GM23338 (cell line): Measurements from ENCODE around the gene GLS. TPM values are rescaled to one million over a fixed set of nuclear protein-coding genes. Genes with fewer than 3 reads are reported as not detected.

ENCODE experiments used
- ATAC-seq: fragments of 200-7000 bp; cut with Tn5 transposase; 3 replicates; pipeline ENCODE4 v1.9.1; 2020
- DNase-seq: peaks from one replicate; pipeline ENCODE4 v3.0.0-alpha.2; 2015; ENCODE audit warnings: low spot score
- H2AFZ ChIP-seq: fragments of 200-600 bp; sonication (generic); 2 replicates; pipeline ENCODE4 v1.8.0; 2016; ENCODE audit warnings: antibody characterized with exemption, mild to moderate bottlenecking, moderate library complexity
- H3F3A ChIP-seq: fragments of 200-600 bp; sonication (generic); replicated peaks from 2 replicates; pipeline ENCODE4 v1.8.0; 2017; ENCODE audit warnings: antibody characterized with exemption, mixed run types, low read depth
- H3K27ac ChIP-seq: fragments of 200-600 bp; sonication (generic); 2 replicates; pipeline ENCODE4 v1.6.1; 2016; ENCODE audit warnings: low read depth
- H3K27me3 ChIP-seq: fragments of 200-600 bp; sonication (generic); 2 replicates; pipeline ENCODE4 v1.8.0; 2016; ENCODE audit warnings: mild to moderate bottlenecking, mixed run types, moderate library complexity; ENCODE audit not compliant: insufficient read depth
- H3K36me3 ChIP-seq: fragments of 200-600 bp; sonication (generic); 2 replicates; pipeline ENCODE4 v1.8.0; 2016; ENCODE audit warnings: mild to moderate bottlenecking; ENCODE audit not compliant: insufficient read depth
- H3K4me1 ChIP-seq: fragments of 200-600 bp; sonication (generic); 2 replicates; pipeline ENCODE4 v1.8.0; 2016; ENCODE audit warnings: mild to moderate bottlenecking, moderate library complexity; ENCODE audit not compliant: insufficient read depth
- H3K4me2 ChIP-seq: fragments of 200-600 bp; sonication (generic); 2 replicates; pipeline ENCODE4 v1.7.1; 2017; ENCODE audit warnings: mixed run types
- H3K4me3 ChIP-seq: fragments of 200-600 bp; sonication (generic); 2 replicates; pipeline ENCODE4 v1.6.1; 2016; ENCODE audit warnings: mixed run types
- H3K79me2 ChIP-seq: fragments of 200-600 bp; sonication (generic); replicated peaks from 2 replicates; pipeline ENCODE4 v1.8.0; 2017; ENCODE audit warnings: mild to moderate bottlenecking; ENCODE audit not compliant: insufficient read depth
- H3K9me2 ChIP-seq: fragments of 200-600 bp; sonication (generic); 2 replicates; pipeline ENCODE4 v1.8.0; 2017; ENCODE audit not compliant: insufficient read depth
- H4K20me1 ChIP-seq: fragments of 200-600 bp; sonication (generic); replicated peaks from 2 replicates; pipeline ENCODE4 v1.8.0; 2017; ENCODE audit warnings: mild to moderate bottlenecking; ENCODE audit not compliant: insufficient read depth
- H3K27ac Mint-ChIP-seq: 2 replicates; pipeline ENCODE4 v1.8.0; 2020; ENCODE audit warnings: inconsistent platforms, mild to moderate bottlenecking, moderate library complexity, mixed read lengths
- H3K27me3 Mint-ChIP-seq: 3 replicates; pipeline ENCODE4 v1.8.0; 2022; ENCODE audit warnings: low read depth, mild to moderate bottlenecking, moderate library complexity, mixed read lengths, inconsistent platforms; ENCODE audit not compliant: insufficient read depth, poor library complexity
- H3K36me3 Mint-ChIP-seq: 3 replicates; pipeline ENCODE4 v1.8.0; 2021; ENCODE audit warnings: low read depth, mild to moderate bottlenecking, inconsistent platforms, moderate library complexity, mixed read lengths
- H3K4me1 Mint-ChIP-seq: 3 replicates; pipeline ENCODE4 v1.8.0; 2020; ENCODE audit warnings: mild to moderate bottlenecking, inconsistent platforms, mixed read lengths
- H3K4me3 Mint-ChIP-seq: 3 replicates; pipeline ENCODE4 v1.8.0; 2021; ENCODE audit warnings: moderate library complexity, mild to moderate bottlenecking, inconsistent platforms, mixed read lengths
- H3K9me3 Mint-ChIP-seq: 3 replicates; pipeline ENCODE4 v1.8.0; 2020; ENCODE audit warnings: moderate library complexity, mild to moderate bottlenecking, inconsistent platforms, mixed read lengths
- CREB1 ChIP-seq: fragments of 250-450 bp; sonication (Bioruptor Pico); IDR thresholded peaks from 2 replicates; pipeline ENCODE4 v1.5.0; 2020; ENCODE audit warnings: low read depth, mild to moderate bottlenecking, moderate library complexity
- EZH2 ChIP-seq: fragments of 200-600 bp; sonication (generic); IDR thresholded peaks from one replicate; pipeline ENCODE4 v1.8.0; 2017; ENCODE audit warnings: antibody characterized with exemption, mild to moderate bottlenecking, low read depth; ENCODE audit not compliant: unreplicated experiment
- EZH2phosphoT487 ChIP-seq: fragments of 200-600 bp; sonication (generic); IDR thresholded peaks from one replicate; pipeline ENCODE4 v1.8.1; 2018; ENCODE audit warnings: antibody characterized with exemption; ENCODE audit not compliant: unreplicated experiment
- JUNB ChIP-seq: IDR thresholded peaks from one replicate; pipeline ENCODE4 v1.6.1; 2016; ENCODE audit warnings: antibody characterized with exemption; ENCODE audit not compliant: unreplicated experiment
- NANOG ChIP-seq: IDR thresholded peaks from 2 replicates; pipeline ENCODE4 v1.6.1; 2016; ENCODE audit warnings: antibody characterized with exemption, borderline replicate concordance
- POLR2AphosphoS5 ChIP-seq: IDR thresholded peaks from 2 replicates; pipeline ENCODE4 v1.6.1; 2016; ENCODE audit warnings: antibody characterized with exemption, low read depth
- REST ChIP-seq: IDR thresholded peaks from one replicate; pipeline ENCODE4 v1.6.1; 2018; ENCODE audit warnings: antibody characterized with exemption; ENCODE audit not compliant: unreplicated experiment
- STAT1 ChIP-seq: IDR thresholded peaks from one replicate; pipeline ENCODE4 v1.6.1; 2016; ENCODE audit warnings: antibody characterized with exemption; ENCODE audit not compliant: unreplicated experiment
- ZNF114 ChIP-seq: fragments of 250-450 bp; sonication (Bioruptor Pico); IDR thresholded peaks from 2 replicates; pipeline ENCODE4 v1.5.0; 2020; ENCODE audit warnings: mild to moderate bottlenecking, moderate library complexity
- ZNF331 ChIP-seq: fragments of 250-450 bp; sonication (Bioruptor Pico); IDR thresholded peaks from 2 replicates; pipeline ENCODE4 v1.5.0; 2020; ENCODE audit warnings: low read depth, mild to moderate bottlenecking, moderate library complexity
- polyA plus RNA-seq: library from polyadenylated mRNA; unstranded; fragments of >200 nt; fragmentation: Nextera tagmentation; extraction: Ambion mirVana; gene quantifications from 2 replicates; pipeline ENCODE4 v1.2.1, GENCODE V29; 2016
- total RNA-seq: library from RNA; depleted of rRNA; stranded (reverse); fragments of >200 nt; shearing (Covaris generic); gene quantifications from 2 replicates; pipeline ENCODE4 v1.2.3, GENCODE V29; 2014
- TF ChIP-seq, protein P1 (sequence below), 2 experiments: fragments of 200-600 bp in 1 of 2; sonication (generic) in 1 of 2; conservative IDR thresholded peaks; 2 replicates each; pipeline versions ENCODE4 v1.5.1 to v1.6.1; 2016 to 2017; ENCODE audit warnings: antibody characterized with exemption in 2 of 2, low read depth in 2 of 2, mild to moderate bottlenecking in 2 of 2, moderate library complexity in 1 of 2

GLS gene
- total and polyA plus RNA-seq, 2 experiments from 2014 or later: 38.1 to 172 TPM

DNA sequence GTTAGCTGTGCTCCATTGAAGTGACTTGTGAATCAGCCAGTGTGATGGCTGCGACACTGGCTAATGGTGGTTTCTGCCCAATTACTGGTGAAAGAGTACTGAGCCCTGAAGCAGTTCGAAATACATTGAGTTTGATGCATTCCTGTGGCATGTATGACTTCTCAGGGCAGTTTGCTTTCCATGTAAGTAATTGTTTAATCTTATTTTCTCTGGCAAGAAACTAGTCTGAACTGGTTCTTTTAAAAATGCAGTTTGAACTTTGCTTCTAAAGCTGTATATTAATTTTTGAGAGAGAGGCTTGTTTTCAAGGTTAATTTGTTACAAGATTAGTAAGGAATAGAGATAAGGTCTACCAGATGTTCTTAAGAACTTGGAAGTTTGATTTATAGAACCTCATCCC, 46.7 kb downstream of the GLS start:
- Mint-ChIP-seq H3K36me3 (peaks cover 52% of the 10 kb centered on the region), H3K4me1 (peaks cover 24% of the 10 kb centered on the region), H3K4me3 (no peak overlapping the region), H3K27ac (0 out of 2 replicates have a peak overlapping the region, but pooled peaks have one; percentile 66), H3K9me3 (no peaks in the 10 kb centered on the region), H3K27me3 (no peaks in the 10 kb centered on the region)
- Histone ChIP-seq H3K4me3 (no peak overlapping the region), H3K27me3 (no peaks in the 10 kb centered on the region), H3K27ac (peak overlapping the region; percentile 20; the same call in 1 of the 2 replicates), H3K36me3 (peaks cover 16% of the 10 kb centered on the region), H3K9me2 (no peaks in the 10 kb centered on the region), H2AFZ (no peak overlapping the region), H3F3A (no peaks in the 10 kb centered on the region), H4K20me1 (no peaks in the 10 kb centered on the region), H3K4me1 (peaks cover 15% of the 10 kb centered on the region), H3K4me2 (no peak overlapping the region), H3K79me2 (no peaks in the 10 kb centered on the region)
- DNase-seq: no peak
- no peak for TF ChIP-seq ZNF331 (CRISPR knock-in tag)
- no peak for TF ChIP-seq EZH2phosphoT487
- TF ChIP-seq, protein P1, sequence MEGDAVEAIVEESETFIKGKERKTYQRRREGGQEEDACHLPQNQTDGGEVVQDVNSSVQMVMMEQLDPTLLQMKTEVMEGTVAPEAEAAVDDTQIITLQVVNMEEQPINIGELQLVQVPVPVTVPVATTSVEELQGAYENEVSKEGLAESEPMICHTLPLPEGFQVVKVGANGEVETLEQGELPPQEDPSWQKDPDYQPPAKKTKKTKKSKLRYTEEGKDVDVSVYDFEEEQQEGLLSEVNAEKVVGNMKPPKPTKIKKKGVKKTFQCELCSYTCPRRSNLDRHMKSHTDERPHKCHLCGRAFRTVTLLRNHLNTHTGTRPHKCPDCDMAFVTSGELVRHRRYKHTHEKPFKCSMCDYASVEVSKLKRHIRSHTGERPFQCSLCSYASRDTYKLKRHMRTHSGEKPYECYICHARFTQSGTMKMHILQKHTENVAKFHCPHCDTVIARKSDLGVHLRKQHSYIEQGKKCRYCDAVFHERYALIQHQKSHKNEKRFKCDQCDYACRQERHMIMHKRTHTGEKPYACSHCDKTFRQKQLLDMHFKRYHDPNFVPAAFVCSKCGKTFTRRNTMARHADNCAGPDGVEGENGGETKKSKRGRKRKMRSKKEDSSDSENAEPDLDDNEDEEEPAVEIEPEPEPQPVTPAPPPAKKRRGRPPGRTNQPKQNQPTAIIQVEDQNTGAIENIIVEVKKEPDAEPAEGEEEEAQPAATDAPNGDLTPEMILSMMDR (conservative IDR thresholded peaks at IDR 0.05; ENCODE audit: low read depth in 2 of 2): no peak
- TF ChIP-seq EZH2: no peak
- TF ChIP-seq REST: no peak
- no peak for TF ChIP-seq POLR2AphosphoS5
- no peak for TF ChIP-seq ZNF114
- TF ChIP-seq JUNB: no peak
- no peak for TF ChIP-seq STAT1
- TF ChIP-seq NANOG: no peak
- no peak for ATAC-seq

- Histone ChIP-seq H3K36me3 (peaks cover 7% of the 10 kb centered on the region; the same call in 1 of the 2 replicates), H2AFZ (no peak overlapping the region), H3F3A (no peaks in the 10 kb centered on the region), H3K27ac (peak overlapping the region; percentile 6; the same call in 1 of the 2 replicates), H3K27me3 (no peaks in the 10 kb centered on the region), H3K4me1 (peaks cover 33% of the 10 kb centered on the region), H4K20me1 (no peaks in the 10 kb centered on the region), H3K9me2 (no peaks in the 10 kb centered on the region), H3K79me2 (no peaks in the 10 kb centered on the region), H3K4me2 (no peak overlapping the region), H3K4me3 (no peak overlapping the region)
- peaks cover 32% of the 10 kb centered on the region for H3K36me3 Mint-ChIP-seq
- peak overlapping the region; percentile 75 for H3K27ac Mint-ChIP-seq
- no peak for ATAC-seq
- H3K4me3 Mint-ChIP-seq: no peak overlapping the region
- no peaks in the 10 kb centered on the region for H3K9me3 Mint-ChIP-seq
- DNase-seq: no peak
- no peaks in the 10 kb centered on the region for H3K27me3 Mint-ChIP-seq
- peaks cover 40% of the 10 kb centered on the region for H3K4me1 Mint-ChIP-seq
- no peak for TF ChIP-seq CREB1 (CRISPR knock-in tag)
- TF ChIP-seq, protein P1 (conservative IDR thresholded peaks at IDR 0.05; ENCODE audit: low read depth in 2 of 2): no peak
Measured at GRCh38 chr2:190929919-190930318, 49.3 kb downstream of the GLS start.
